Keratinocyte (primary cell): ENCODE measurements around the gene IGF1R. TPM values are rescaled to one million over a fixed set of nuclear protein-coding genes. Genes with fewer than 3 reads are reported as not detected.

Experiments
- DNase-seq: peaks from one replicate; pipeline ENCODE4 v3.0.0-alpha.2; 2011; ENCODE audit warnings: low read depth, missing footprints, low spot score
- FAIRE-seq: peaks from 2 replicates; lab custom pipeline; 2011; peaks lifted over from hg19 to GRCh38; lab: Jason Lieb, UNC
- H2AFZ ChIP-seq: 2 replicates; pipeline ENCODE4 v1.6.0; 2012; ENCODE audit warnings: low read length, control low read depth, inconsistent platforms; ENCODE audit not compliant: control insufficient read depth
- H3K27ac ChIP-seq: 2 replicates; pipeline ENCODE4 v1.5.1; 2011; ENCODE audit warnings: low read length; ENCODE audit not compliant: control insufficient read depth, insufficient read depth
- H3K27me3 ChIP-seq: 3 replicates; pipeline ENCODE4 v1.6.0; 2011; ENCODE audit warnings: low read length; ENCODE audit not compliant: control insufficient read depth, insufficient read depth; ENCODE audit errors: extremely low read depth
- H3K36me3 ChIP-seq, 2 experiments: 2 replicates in 1 of 2; 3 replicates in 1 of 2; pipeline ENCODE4 v1.5.1; 2011; ENCODE audit warnings: low read length in 2 of 2, mild to moderate bottlenecking in 1 of 2; ENCODE audit not compliant: control insufficient read depth in 2 of 2, insufficient read depth in 2 of 2; ENCODE audit errors: extremely low read depth in 1 of 2
- H3K4me1 ChIP-seq: 3 replicates; pipeline ENCODE4 v1.5.1; 2011; ENCODE audit warnings: low read length; ENCODE audit not compliant: control insufficient read depth, insufficient read depth; ENCODE audit errors: extremely low read depth
- H3K4me2 ChIP-seq: 3 replicates; pipeline ENCODE4 v1.6.0; 2011; ENCODE audit warnings: low read depth, low read length; ENCODE audit not compliant: control insufficient read depth, insufficient read depth; ENCODE audit errors: extremely low read depth
- H3K4me3 ChIP-seq, 3 experiments: fragments of 200-600 bp in 1 of 3; sonication (generic) in 1 of 3; 2 replicates in 2 of 3; 3 replicates in 1 of 3; pipeline ENCODE4 v1.5.1; 2011 to 2016; ENCODE audit warnings: low read length in 3 of 3, mild to moderate bottlenecking in 3 of 3, control low read depth in 2 of 3, inconsistent platforms in 1 of 3, low read depth in 1 of 3, mixed read lengths in 1 of 3, mixed run types in 1 of 3, moderate library complexity in 1 of 3; ENCODE audit not compliant: control insufficient read depth in 2 of 3, insufficient read depth in 2 of 3; ENCODE audit errors: extremely low read depth in 1 of 3
- H3K79me2 ChIP-seq: 2 replicates; pipeline ENCODE4 v1.6.0; 2012; ENCODE audit warnings: low read length; ENCODE audit not compliant: control insufficient read depth, insufficient read depth
- H3K9ac ChIP-seq: 3 replicates; pipeline ENCODE4 v1.6.0; 2011; ENCODE audit warnings: low read length; ENCODE audit not compliant: control insufficient read depth, insufficient read depth; ENCODE audit errors: extremely low read depth
- H3K9me1 ChIP-seq: 3 replicates; pipeline ENCODE4 v1.6.0; 2011; ENCODE audit warnings: low read length; ENCODE audit not compliant: control insufficient read depth, insufficient read depth; ENCODE audit errors: extremely low read depth
- H3K9me3 ChIP-seq: 2 replicates; pipeline ENCODE4 v1.5.1; 2012; ENCODE audit warnings: low read depth, low read length; ENCODE audit not compliant: control insufficient read depth
- H4K20me1 ChIP-seq: 3 replicates; pipeline ENCODE4 v1.6.0; 2011; ENCODE audit warnings: low read length; ENCODE audit not compliant: control insufficient read depth, insufficient read depth; ENCODE audit errors: extremely low read depth
- CTCF ChIP-seq, 3 experiments: IDR thresholded peaks in 1 of 3; conservative IDR thresholded peaks in 1 of 3; optimal IDR thresholded peaks in 1 of 3; 2 replicates in 2 of 3; 3 replicates in 1 of 3; pipeline versions ENCODE3 to v1.5.1; 2011; ENCODE audit warnings: low read length in 3 of 3, mild to moderate bottlenecking in 3 of 3, moderate library complexity in 2 of 3, control low read depth in 1 of 3, inconsistent platforms in 1 of 3; ENCODE audit not compliant: insufficient read depth in 2 of 3; ENCODE audit errors: extremely low read depth in 1 of 3
- EZH2 ChIP-seq: IDR thresholded peaks from one replicate; pipeline ENCODE4 v1.6.1; 2012; ENCODE audit warnings: inconsistent platforms, mild to moderate bottlenecking, low read length, moderate library complexity
- dilution Hi-C: fragments of 300-500 bp; cut with MboI; formaldehyde crosslinking; loops from one replicate; pipeline ENCODE4 v1.7.0; 2020; ENCODE audit warnings: low sequenced_read_pairs; ENCODE audit not compliant: extremely low pct_ligation_motif_present
- polyA plus RNA-seq, 5 experiments: library from polyadenylated mRNA; depleted of rRNA in 3 of 5; stranded (reverse) in 3 of 5; stranded (forward) in 1 of 5; unstranded in 1 of 5; fragments of >200 nt; gene quantifications; 1 replicate in 1 of 5; 2 replicates in 3 of 5; 3 replicates in 1 of 5; pipeline versions ENCODE4 v1.2.1 to v1.2.3, GENCODE V29; 2011 to 2012; ENCODE audit warnings: missing spikeins in 2 of 5, low read depth in 1 of 5, low replicate concordance in 1 of 5

Gene IGF1R
- polyA plus RNA-seq, 1 donor (not counting 4 experiments of a cell fraction or from before 2014, with no cell fraction given), result 14.5 TPM

GRCh38 chr15:98997312-98997711 lies 349.0 kb downstream of the IGF1R start:
- Histone ChIP-seq H3K4me2 (no peak overlapping the region), H3K9me3 (no peaks in the 10 kb centered on the region), H3K27me3 (peaks cover 3% of the 10 kb centered on the region), H3K36me3 (no peaks in the 10 kb centered on the region), H3K79me2 (no peaks in the 10 kb centered on the region), H3K4me1 (peaks cover 6% of the 10 kb centered on the region), H3K4me3 (no peak overlapping the region), H2AFZ (no peak overlapping the region), H3K9ac (no peak overlapping the region), H3K9me1 (no peaks in the 10 kb centered on the region), H4K20me1 (no peaks in the 10 kb centered on the region), H3K27ac (no peak overlapping the region)
- TF ChIP-seq CTCF (optimal IDR thresholded peaks at IDR 0.05 in 1 of 3, IDR thresholded peaks at IDR 0.05 in 1 of 3, conservative IDR thresholded peaks at IDR 0.05 in 1 of 3; ENCODE audit: extremely low read depth in 1 of 3, insufficient read depth in 2 of 3, low read length in 3 of 3), result no peak
- no peak for TF ChIP-seq EZH2
- FAIRE-seq (no peak), DNase-seq (no peak)
- dilution Hi-C loops, result no loop called here

- Histone ChIP-seq H3K4me1 (peaks cover 6% of the 10 kb centered on the region), H3K4me2 (no peak overlapping the region), H3K9ac (no peak overlapping the region), H3K36me3 (no peaks in the 10 kb centered on the region), H3K4me3 (no peak overlapping the region), H3K27me3 (peaks cover 3% of the 10 kb centered on the region), H4K20me1 (no peaks in the 10 kb centered on the region), H3K9me3 (no peaks in the 10 kb centered on the region), H3K9me1 (no peaks in the 10 kb centered on the region), H2AFZ (no peak overlapping the region), H3K79me2 (no peaks in the 10 kb centered on the region), H3K27ac (no peak overlapping the region)
- TF ChIP-seq EZH2 (no peak), CTCF (optimal IDR thresholded peaks at IDR 0.05 in 1 of 3, IDR thresholded peaks at IDR 0.05 in 1 of 3, conservative IDR thresholded peaks at IDR 0.05 in 1 of 3; ENCODE audit: extremely low read depth in 1 of 3, insufficient read depth in 2 of 3, low read length in 3 of 3) (no peak)
- DNase-seq, result no peak
- FAIRE-seq, result no peak
- dilution Hi-C loops, result no loop called here
Observed at GRCh38 chr15:98997755-98998154, 349.4 kb downstream of the IGF1R start.
